D721Med (cell line): ENCODE results near the gene PRPF39.

Experiments used
- DNase-seq: peaks from one replicate; pipeline ENCODE4 v3.0.0; 2011; ENCODE audit warnings: low spot score; ENCODE audit not compliant: insufficient read length
- FAIRE-seq: peaks from 2 replicates; lab custom pipeline; 2011; peaks lifted over from hg19 to GRCh38; lab: Jason Lieb, UNC
- TF ChIP-seq, protein P1 (sequence below): IDR thresholded peaks from 2 replicates; pipeline ENCODE4 v1.5.1; 2012; ENCODE audit warnings: mild to moderate bottlenecking, control low read depth; ENCODE audit not compliant: insufficient read depth; ENCODE audit errors: missing control alignments

The PRPF39 gene

DNA sequence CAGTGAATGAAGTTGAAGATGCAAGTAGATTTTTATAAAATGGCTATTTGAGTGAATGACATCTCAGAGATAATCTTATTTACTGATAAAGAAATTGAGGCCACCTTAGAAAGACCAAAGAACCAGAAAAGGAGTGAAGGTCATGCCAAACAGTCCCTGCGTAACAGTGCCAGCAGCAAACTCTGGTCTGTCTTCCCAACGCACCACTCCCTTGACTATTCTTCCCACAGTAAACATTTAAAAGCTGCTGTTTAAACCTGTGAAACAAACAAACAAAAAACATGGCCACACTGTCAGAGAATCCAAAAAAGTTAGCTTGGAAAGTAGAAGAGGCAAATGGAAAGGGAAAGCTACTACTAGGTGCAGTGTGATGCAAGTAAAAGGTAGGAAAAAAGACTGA lies 1.5 kb upstream of the PRPF39 start:
- no peak for FAIRE-seq
- no peak for DNase-seq
- TF ChIP-seq, protein P1, sequence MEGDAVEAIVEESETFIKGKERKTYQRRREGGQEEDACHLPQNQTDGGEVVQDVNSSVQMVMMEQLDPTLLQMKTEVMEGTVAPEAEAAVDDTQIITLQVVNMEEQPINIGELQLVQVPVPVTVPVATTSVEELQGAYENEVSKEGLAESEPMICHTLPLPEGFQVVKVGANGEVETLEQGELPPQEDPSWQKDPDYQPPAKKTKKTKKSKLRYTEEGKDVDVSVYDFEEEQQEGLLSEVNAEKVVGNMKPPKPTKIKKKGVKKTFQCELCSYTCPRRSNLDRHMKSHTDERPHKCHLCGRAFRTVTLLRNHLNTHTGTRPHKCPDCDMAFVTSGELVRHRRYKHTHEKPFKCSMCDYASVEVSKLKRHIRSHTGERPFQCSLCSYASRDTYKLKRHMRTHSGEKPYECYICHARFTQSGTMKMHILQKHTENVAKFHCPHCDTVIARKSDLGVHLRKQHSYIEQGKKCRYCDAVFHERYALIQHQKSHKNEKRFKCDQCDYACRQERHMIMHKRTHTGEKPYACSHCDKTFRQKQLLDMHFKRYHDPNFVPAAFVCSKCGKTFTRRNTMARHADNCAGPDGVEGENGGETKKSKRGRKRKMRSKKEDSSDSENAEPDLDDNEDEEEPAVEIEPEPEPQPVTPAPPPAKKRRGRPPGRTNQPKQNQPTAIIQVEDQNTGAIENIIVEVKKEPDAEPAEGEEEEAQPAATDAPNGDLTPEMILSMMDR: no peak

DNA sequence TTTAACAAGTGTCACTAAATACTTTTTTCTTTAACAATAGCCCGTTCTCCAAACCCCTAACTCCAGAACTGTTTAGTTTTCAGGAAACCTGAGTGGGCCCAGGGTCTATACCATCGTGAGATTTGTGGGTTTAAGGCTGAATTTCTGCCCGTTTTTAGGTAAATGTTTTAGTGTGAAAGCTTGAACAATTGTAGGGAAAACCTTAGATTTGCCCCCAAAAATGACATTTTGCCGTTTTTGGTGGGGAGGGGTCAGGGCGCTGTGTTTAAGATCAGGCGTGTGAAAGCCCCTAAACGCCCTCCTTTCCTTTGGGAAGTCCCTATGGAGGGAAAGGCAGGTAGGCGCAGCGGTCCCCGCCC lies 320 bp upstream of the PRPF39 start:
- FAIRE-seq (no peak), DNase-seq (no peak)
- TF ChIP-seq, protein P1: no peak

DNA sequence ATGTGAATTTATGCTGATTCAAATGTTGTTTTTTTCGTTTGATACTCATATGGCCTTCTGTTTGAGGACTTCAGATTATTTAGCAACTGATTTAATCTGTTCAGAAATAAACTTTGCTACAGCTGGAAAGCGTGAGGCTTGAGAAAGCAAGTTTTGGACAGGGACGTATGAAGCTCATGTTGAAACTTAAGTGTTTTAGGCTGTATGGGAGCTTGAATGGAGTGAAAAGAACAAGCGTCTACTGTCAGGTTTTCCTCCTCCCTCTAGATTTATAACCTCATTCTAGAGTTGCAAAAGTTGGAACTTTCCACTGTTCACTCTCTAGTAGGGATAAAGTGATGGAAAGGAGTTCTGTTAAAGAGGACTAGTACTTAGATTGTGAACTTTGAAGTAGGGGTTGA lies 1.0 kb downstream of the PRPF39 start:
- FAIRE-seq: no peak
- TF ChIP-seq, protein P1: no peak
- no peak for DNase-seq

DNA sequence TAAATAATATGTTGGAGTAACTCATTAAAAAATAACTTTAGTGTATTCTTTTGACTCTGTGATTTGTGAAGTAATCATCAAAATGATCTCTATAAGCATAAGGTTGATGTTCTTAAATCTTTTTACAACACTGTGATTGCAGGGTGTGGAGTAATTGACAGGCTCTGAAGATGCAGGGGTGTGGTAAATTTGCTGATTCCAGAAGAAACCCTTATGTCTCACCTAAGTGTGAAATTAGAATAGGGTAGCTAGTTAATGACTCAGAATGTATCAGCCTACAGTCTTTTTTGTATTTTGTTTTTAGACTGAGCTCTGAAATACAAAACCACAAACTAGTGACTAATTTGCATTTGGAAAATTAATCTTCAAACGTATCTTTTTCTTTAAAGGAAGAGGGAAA lies 5.9 kb downstream of the PRPF39 start:
- DNase-seq: no peak
- TF ChIP-seq, protein P1: no peak
- no peak for FAIRE-seq

DNA sequence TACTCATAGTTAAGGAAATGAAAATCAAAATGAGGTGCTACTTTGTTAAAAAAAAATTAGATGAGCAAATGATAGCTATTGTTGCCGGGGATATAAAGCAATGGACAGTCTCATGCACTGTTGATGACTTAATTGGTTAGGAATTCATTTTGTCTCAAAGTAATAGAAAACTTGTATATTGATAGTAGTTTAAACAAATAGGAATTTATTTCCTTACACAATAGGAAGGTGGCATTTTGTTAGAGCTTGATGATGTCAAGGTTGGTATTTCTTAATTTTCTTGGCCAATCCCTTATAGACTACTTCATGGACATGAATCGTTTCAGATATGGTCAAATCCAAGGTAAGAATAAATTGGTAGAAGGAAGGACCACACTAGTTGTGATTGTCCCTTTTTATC lies 7.8 kb downstream of the PRPF39 start:
- DNase-seq: no peak
- FAIRE-seq: no peak
- TF ChIP-seq, protein P1: no peak

DNA sequence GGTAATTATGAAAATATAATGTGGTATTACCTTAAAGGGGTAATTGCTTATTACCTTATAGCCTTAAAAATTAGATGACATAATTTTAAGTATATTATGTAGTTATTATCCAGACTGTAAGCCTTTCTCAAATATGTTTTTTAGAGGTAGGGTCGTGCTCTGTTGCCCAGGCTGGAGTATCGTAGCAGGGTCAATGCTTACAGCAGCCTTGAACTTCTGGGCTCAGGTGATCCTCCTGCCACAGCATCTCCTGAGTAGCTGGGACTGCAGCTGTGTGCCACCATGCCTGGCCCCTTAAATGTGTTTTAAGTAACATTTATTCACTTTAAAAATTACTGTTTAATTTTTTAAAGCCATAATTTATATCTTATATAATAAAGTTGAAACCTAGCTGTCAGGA lies 10.4 kb downstream of the PRPF39 start:
- TF ChIP-seq, protein P1: no peak
- DNase-seq (no peak), FAIRE-seq (no peak)

DNA sequence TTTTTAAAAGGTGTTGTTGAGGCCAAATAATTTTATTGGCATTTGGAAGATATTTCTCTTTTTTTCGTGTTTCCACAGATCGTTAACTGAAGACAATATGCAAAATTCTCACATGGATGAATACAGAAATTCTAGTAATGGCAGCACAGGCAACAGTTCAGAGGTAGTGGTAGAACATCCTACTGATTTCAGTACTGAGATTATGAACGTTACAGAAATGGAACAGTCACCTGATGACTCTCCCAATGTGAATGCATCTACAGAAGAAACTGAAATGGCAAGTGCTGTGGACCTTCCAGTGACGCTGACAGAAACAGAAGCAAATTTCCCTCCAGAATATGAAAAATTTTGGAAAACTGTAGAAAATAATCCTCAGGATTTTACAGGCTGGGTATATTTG lies 11.2 kb downstream of the PRPF39 start:
- no peak for DNase-seq
- TF ChIP-seq, protein P1: no peak
- FAIRE-seq: no peak
